22Rv1 (cell line): Measurements from ENCODE around the gene MSI2.

Experiments used
- H3K27ac ChIP-seq: fragments of 450-650 bp; 2 replicates; pipeline ENCODE4 v1.5.1; 2017
- CTCF ChIP-seq: fragments of 450-650 bp; IDR thresholded peaks from 2 replicates; pipeline ENCODE4 v1.5.1; 2017; ENCODE audit warnings: mild to moderate bottlenecking
- ZFX ChIP-seq: fragments of 450-650 bp; IDR thresholded peaks from 2 replicates; pipeline ENCODE4 v1.6.1; 2017; ENCODE audit warnings: antibody characterized with exemption, borderline replicate concordance

The MSI2 gene

GRCh38 chr17:57672971-57673370 lies 416.6 kb downstream of the MSI2 start:
- no peak overlapping the region for H3K27ac ChIP-seq
- TF ChIP-seq ZFX = no peak
- TF ChIP-seq CTCF = no peak

GRCh38 chr17:57674894-57675293 lies 418.6 kb downstream of the MSI2 start:
- TF ChIP-seq ZFX (no peak), CTCF (no peak)

GRCh38 chr17:57675427-57676387 lies 419.4 kb downstream of the MSI2 start:
- H3K27ac ChIP-seq = no peak overlapping the region
- TF ChIP-seq CTCF (no peak), ZFX (no peak)

More at GRCh38 chr17:57674894-57675293, 418.6 kb downstream of the MSI2 start:
- H3K27ac ChIP-seq = no peak overlapping the region

GRCh38 chr17:57676543-57676942 lies 420.2 kb downstream of the MSI2 start:
- H3K27ac ChIP-seq = no peak overlapping the region
- TF ChIP-seq ZFX (no peak), CTCF (no peak)

- H3K27ac ChIP-seq = no peak overlapping the region
- TF ChIP-seq ZFX = no peak
- no peak for TF ChIP-seq CTCF
These were observed 421.0 kb downstream of the MSI2 start for GRCh38 chr17:57677301-57677700.

GRCh38 chr17:57677858-57678257 lies 421.5 kb downstream of the MSI2 start:
- TF ChIP-seq ZFX (no peak), CTCF (no peak)
- H3K27ac ChIP-seq = no peak overlapping the region

GRCh38 chr17:57678393-57678792 lies 422.1 kb downstream of the MSI2 start:
- no peak overlapping the region for H3K27ac ChIP-seq
- no peak for TF ChIP-seq CTCF
- no peak for TF ChIP-seq ZFX
